Measurements from ENCODE around the gene ARRDC1.

The ARRDC1 gene

DNA sequence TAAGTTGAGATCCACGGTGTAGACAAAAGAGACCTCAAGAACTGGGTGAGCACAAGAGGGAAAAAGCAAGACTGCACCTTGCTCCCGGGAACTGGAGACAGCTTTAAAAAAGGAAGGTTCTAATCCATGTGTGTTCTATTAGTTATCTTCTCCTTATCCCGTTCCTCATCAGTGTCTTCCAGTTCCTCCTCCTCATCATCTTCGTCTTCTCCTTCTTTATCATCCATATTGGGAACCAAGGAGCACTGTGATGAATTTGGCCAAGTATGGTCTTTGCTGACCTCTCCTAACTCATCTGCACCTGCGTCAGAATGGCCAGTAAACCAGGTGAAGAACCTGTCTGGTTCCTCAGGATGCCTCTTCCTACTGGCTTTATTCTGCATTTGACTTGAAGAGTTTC lies 35.4 kb downstream of the ARRDC1 start:
- DNase-seq (ENCODE audit: low spot score): no peak

DNA sequence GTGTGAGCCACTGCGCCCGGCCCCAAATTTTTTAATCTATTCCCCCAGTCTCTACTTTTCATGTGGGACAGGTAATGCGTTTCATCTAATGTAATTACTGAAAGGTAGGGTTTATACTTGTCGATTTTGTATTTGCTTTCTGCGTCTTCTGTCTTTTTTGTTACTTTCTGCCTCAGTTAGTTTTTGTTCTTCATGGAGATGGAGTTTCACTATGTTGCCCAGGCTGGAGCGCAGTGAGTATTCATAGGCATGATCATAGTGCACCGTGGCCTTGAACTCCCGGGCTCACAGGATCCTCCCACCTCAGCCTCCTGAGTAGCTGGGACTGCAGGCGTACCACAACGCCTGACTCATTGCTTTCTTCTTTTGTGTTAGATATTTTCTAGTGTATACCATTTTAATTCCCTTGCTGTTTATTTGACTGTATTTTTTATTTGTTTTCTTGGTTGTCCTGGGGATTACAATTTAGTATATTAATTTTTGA lies 36.7 kb downstream of the ARRDC1 start:
- no peak for DNase-seq (ENCODE audit: low spot score)

DNA sequence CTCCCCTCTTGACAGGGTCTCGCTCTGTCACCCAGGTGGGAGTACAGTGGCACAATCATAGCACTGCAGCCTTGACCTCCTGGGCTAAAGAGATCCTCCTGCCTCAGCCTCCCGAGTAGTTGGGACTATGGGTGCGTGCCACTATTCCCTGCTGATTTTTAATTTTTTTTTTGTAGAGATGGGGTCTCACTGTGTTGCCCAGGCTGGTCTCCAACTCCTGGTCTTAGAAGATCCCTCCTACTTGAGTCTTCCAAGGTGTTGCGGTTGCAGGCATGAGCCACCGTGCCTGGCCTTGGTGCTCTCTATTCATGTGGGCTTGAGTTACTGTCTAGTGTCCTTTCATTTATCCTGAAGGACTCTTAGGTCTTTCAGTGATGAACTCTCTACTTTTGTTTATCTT lies 37.4 kb downstream of the ARRDC1 start:
- no peak for DNase-seq (ENCODE audit: low spot score)

DNA sequence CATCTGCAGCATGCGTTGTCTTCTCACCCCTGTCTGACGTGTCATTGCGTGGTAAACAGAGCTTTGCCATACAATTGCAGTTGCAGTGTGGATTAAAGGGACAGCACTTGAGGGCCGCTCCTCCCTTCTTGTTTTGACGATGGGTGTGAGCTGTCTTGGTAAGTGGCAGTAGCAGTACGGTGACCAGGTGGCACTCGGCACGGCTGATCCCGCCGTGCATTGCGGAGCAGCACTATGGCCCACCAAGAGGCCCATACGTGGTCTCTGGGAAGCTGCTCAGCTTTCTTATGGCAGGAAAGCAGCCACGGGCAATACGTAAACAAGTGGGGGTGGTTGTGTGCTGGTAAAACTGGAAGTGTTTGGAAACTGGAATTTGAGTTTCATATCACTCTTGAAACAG lies 38.4 kb downstream of the ARRDC1 start:
- no peak for DNase-seq (ENCODE audit: low spot score)

DNA sequence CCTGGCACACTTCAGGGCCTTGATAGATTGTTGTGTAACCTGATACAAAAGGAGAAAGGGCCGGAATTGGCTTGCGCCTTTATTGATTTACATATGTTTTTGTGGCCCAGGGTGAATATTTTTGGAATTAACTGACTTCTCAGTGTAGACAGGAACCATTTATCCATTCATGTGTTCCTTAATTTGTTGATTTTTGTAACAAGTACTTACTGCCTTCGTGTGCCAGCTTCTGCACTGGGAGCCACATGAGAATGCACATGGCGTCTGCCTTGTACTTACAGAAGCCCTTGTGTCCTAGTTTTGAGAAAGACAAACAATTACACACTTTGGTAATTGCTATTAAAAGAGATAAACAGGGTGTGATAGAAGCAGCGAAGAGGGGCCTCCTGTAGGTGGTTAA lies 39.7 kb downstream of the ARRDC1 start:
- DNase-seq (ENCODE audit: low spot score): no peak

DNA sequence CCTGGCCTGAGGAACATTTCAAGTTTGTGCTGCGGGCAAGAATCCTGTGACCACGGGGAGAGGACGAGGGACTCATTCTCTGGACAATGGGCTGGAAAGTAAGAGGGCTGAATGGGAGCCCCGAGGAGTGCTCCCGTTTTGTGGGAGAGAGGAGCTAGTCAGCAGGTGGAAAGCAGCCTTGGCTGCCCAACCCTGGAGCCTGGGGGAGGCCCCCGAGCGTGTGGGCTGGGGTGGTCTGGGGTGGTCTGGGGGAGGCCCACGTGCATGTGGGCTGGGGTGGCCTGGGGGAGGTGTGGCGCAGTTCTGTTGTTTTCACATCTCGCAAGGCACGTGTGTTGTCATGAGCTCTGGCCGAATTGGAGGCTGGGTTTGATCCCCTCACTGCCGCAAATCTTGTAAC lies 40.9 kb downstream of the ARRDC1 start:
- DNase-seq (ENCODE audit: low spot score): no peak

DNA sequence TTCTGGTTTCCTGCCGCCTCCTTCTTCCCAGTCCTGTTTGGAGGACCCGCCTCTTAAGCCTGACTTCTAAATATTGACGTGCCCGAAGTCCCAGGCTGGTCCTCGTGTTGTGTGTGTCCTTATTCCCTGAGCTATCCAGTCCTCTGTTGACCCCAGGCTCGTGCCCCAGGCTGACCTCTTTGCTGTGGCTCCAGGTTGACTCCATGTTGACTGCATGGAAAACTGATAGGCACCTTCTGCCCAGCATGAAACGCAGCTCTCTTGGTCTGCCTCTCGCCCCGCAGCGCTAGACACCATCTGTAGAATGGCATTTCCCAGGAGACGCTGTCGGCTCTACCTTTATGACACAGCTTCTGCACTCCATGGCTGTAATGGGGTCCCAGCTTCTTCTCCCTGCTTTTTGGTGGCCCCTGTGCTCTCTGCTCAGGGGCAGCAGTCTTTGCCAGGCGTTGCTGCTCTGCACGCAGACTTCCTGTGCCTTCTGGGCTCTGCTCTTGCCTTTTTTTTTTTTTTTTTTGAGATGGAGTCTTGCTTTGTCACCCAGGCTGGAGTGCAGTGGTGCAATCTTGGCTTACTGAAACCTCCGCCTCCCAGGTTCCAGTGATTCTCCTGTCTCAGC lies 41.7 kb downstream of the ARRDC1 start:
- no peak for DNase-seq (ENCODE audit: low spot score)

DNA sequence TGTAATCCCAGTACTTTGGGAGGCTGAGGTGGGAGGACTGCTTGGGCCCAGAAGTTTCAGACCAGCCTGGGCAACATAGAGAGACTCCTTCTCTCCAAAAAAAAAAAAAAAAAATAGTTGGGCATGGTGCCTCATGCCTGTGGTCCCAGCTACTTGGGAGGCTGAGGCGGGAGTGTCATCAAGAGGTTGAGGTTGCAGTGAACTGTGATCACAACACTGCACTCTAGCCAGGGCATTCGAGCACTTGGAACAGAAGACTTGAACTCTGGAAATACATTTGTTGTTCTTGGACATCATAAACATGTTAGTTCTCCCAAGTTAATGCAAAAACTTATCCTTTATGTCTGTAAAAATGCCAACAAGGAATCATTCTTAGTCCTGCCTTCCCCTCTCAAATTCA lies 42.9 kb downstream of the ARRDC1 start:
- DNase-seq (ENCODE audit: low spot score): no peak

DNA sequence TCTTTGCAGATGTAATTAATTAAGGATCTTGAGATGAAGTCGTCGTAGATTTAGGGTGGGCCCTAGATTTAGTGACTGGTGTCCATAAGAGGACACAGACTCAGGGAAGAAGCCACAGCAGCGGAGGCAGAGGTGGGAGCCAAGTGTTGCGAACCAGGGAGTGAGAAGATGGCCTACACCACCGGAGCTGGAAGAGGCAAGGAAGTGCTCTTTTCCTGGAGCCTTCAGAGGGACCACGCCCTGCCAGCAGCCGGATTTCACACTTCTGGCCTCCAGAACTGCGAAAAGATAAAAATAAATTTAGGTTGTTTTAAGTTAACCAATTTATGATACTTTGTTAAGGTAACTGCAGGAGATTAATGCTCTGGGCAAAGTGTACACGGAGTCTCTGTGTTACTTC lies 44.1 kb downstream of the ARRDC1 start:
- no peak for DNase-seq (ENCODE audit: low spot score)

DNA sequence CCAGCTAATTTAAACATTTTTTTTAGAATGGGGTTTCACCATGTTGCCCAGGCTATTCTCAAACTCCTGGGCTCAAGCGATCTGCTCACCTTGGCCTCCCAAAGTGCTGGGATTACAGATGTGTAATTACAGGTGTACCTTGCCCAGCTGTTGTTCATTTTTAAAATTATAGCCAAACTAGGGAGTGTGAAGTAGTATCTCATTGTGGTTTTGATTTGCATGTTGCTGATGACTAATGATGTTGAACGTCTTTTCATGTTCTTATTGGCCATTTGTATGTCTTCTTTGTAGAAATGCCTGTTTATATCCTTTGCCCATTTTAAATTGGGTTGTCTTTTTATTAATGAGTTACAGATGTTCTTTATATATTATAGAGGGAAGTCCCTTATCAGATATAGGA lies 44.8 kb downstream of the ARRDC1 start:
- DNase-seq (ENCODE audit: low spot score): no peak

DNA sequence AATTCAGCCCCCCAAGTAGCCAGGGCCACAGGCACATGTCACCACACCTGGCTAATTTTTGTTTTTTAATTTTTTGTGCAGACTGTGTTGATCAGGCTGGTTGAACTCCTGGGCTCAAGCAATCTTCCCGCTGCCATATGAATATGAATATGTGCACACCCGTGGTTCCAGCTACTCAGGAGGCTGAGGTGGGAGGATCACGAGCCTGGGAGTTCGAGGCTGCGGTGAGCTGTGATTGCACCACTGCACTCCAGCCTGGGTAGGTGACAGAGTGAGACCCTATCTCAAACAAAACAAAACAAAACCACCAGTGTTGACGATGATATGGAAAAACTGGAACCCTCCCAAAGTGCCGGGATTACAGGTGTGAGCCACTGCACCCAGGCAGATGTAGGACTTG lies 45.3 kb downstream of the ARRDC1 start:
- DNase-seq (ENCODE audit: low spot score): no peak

DNA sequence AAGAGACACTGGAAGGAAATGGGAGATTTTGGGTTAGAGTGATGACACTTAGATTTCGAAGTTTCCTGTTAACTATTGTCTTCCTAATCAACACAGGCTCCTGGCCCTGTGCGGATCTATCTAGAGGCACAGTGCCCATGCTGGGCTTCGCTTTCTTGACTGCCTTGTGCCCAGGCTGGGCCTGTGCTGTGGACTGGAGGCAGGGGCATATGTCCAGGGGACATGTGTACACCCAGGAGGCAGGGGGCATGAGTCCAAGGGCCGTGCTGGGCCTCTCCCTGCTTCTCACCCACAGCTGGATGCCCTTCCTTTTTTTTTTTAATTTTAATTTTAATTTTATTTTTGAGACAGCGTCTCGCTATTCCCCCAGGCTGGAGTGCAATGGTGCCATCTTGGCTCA lies 50.9 kb downstream of the ARRDC1 start:
- DNase-seq (ENCODE audit: low spot score): no peak

DNA sequence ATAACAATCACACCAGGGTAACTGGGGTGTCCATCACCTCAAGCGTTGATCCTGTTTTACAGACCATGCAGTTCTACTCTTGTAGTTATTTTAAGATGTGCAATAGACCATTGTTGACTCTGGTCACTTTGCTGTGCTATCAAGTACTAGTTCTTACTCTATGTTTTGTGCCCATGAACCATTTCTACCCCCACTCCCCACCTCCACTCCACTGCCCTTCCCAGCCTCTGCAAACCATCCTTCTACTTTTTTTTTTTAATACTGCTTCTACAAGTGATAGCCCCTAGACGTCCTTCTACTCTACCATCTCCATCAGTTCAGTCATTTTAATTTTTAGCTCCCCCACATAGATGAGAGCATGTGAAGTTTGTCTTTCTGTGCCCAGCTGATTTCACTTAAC lies 52.1 kb downstream of the ARRDC1 start:
- DNase-seq (ENCODE audit: low spot score): no peak

DNA sequence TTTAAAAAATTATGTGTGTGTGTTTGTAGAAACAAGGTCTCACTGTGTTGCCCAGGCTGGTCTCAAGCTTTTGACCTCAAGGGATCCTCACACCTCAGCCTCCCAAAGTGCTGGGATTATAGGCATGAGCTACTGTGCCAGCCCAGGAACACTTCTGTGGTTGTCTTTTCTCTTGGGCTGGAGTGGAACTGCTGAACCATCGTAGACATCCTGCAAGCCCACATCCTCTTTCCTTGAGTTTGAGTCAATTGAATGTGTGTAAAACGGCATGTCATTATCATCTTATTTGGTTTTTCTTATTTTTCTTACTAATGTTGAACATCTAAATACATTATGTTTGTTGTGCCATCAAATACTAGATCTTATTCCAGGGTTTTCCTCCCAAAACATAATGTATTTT lies 53.3 kb downstream of the ARRDC1 start:
- no peak for DNase-seq (ENCODE audit: low spot score)

DNA sequence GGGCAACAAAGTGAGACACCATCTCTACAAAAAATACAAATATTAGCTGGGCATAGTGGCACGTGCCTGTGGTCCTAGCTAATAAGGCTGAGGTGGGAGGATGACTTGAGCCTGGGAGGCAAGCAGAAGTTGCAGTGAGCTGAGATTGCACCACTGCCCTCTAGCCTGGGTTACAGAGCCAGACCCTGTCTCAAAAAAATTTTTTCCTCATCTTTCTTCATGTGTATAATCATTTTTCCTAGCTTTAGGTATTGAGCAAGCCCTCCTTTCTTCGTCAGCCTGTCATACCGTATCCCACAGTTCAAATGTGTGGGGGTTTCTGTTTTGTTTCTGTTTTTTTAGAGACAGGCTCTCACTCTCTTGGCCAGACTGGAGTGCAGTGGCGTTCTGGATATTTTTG lies 54.7 kb downstream of the ARRDC1 start:
- DNase-seq (ENCODE audit: low spot score): no peak

DNA sequence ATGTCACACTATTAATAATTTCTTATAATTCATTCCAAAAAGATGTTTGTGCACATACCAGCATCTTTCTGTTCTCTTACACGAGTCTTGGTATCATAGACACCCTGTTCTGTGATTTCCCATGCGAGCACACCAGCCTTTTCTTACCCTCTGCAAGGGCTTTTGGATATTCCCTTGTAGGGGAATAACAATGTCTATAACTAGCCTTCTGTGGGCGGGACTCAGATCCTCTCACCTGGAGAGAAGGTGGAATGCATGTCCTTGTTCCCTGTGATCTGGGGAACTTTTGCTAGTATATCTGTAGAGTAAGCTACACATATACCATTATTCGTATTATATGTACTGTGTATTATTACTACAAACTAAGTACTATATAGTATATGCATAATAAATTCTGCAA lies 58.1 kb downstream of the ARRDC1 start:
- no peak for DNase-seq (ENCODE audit: low spot score)

DNA sequence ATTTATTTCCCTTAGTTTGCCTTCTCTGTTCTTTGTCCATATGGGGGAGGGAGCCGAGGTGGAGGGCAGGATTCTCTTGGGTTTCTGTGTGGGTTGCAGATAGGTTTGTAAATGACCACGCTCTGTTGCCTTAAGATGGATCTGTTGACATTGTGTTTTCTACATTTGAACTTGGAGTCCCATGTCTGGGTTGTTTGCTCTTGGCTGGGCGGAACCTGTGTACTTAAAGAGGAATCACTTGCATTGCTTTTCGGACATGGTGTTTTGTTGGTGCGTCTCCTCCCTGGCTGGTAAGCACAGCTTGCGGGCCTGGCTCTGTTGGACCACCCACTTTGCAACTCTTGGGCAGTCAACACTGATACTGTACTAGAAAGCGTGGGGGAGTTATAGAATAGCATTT lies 59.2 kb downstream of the ARRDC1 start:
- DNase-seq (ENCODE audit: low spot score): no peak

Data from CD4-positive, alpha-beta T cell treated with Interleukin-15 for 4 hours (primary cell).